Fibroblast of pulmonary artery (primary cell): ENCODE results near the gene SDK1.

ENCODE experiments used
- DNase-seq: peaks from one replicate; pipeline ENCODE4 v3.0.0-alpha.2; 2010; ENCODE audit warnings: low read depth
- H3K4me3 ChIP-seq: replicated peaks from 2 replicates; pipeline ENCODE4 v1.5.1; 2011; ENCODE audit warnings: low read depth, mild to moderate bottlenecking, control low read depth, low read length, moderate library complexity
- CTCF ChIP-seq: IDR thresholded peaks from 2 replicates; pipeline ENCODE4 v1.5.1; 2011; ENCODE audit warnings: mild to moderate bottlenecking, control low read depth, low read length, inconsistent platforms; ENCODE audit errors: missing control alignments

The SDK1 gene

GRCh38 chr7:3374239-3374638, 73.2 kb downstream of the SDK1 start:
- TF ChIP-seq CTCF = no peak
- DNase-seq = no peak
- no peak overlapping the region for H3K4me3 ChIP-seq

DNA sequence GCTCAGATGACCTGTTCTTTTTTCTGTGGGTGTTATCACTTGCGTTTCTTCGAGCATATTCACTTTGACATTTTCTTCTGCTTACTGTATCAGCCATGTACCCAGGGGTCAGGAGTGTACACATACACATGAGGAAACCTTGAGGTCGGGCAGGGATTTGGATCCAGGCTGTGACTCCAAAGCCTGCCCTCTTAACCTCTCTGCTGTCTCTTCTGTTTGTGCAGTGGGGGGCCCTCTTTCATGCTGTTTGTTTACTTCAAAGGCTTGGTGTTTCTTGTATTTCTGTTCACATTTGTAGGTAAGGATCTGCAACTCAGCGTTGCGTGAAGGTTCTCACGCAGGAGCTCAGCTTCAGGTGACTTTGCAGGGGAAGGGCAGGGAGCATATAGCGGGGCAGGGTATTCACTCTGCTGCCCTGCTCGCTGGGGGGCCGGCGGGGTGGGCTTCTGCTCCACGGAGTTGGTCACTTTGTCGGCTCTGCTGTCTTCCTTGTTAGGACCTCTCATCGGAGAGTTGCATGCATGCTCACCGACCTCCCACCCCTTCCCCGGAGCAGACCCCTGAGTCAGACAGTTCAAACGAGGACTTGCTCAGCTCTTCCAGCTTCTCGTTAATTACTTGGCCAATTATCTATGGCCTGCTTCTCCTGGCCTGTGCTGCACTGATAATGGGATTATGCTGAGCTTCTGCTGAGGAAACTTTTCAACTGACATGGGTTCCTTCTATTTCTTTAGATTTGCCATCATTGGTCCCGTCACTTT, 77.5 kb downstream of the SDK1 start:
- no peak for DNase-seq
- no peak overlapping the region for H3K4me3 ChIP-seq
- TF ChIP-seq CTCF = no peak

DNA sequence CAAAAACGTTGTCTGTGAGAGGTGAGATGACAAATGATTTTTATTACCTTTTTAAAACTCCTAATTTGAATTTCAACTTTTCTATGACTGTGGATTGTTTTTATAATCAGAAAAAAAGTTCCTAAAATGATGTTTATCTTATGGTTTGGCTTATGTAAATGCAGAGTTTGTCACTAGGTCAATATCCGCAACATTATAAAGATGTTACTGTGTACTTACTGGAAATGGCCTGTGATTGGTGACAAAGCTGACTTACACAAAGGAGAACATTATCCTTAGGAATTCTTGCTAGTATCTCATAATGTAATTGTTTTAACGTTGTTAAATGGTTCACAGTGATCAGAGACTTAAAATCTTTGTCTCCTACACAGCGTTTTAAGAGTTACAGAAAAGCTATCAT, 79.0 kb downstream of the SDK1 start:
- no peak overlapping the region for H3K4me3 ChIP-seq
- DNase-seq = no peak
- TF ChIP-seq CTCF = no peak

DNA sequence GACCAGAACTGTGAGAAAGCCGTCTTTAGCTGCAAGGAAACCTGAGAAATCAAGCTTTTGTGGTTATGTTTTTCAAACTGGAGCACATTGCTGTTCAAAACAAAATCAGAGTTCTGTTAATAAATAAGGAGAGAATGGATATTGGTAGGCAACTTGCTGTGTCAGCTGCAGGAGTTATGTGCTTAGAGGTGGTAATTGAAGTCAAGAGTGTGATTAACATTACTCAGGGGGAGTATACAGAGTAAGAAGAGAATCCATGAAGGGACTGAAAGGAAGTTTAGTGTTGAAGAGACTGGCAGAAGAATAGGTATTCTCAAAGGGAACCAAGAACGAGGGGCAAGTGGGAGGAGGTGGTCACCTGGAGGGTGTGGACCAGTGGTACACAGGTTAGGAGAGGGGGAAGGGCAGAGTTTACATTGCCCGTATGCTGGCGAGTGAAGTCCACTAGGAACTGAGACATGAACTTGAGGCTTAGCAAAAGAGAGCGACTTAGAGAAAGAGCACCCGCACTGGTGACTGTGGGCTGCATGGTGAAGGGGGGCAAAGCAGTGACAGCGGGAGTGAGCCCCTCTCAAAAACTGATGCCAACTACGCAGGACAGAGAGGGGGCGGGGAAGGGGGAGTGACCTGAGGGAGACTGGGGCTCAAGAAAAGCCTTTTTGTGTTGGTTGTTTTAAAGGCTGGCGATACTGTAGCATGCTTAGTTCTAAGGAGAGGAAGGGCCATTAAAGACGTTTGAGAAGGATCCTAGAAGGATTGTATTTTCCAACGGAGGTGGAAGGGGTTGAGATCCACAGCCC, 80.0 kb downstream of the SDK1 start:
- TF ChIP-seq CTCF = no peak
- H3K4me3 ChIP-seq = no peak overlapping the region
- DNase-seq = no peak

DNA sequence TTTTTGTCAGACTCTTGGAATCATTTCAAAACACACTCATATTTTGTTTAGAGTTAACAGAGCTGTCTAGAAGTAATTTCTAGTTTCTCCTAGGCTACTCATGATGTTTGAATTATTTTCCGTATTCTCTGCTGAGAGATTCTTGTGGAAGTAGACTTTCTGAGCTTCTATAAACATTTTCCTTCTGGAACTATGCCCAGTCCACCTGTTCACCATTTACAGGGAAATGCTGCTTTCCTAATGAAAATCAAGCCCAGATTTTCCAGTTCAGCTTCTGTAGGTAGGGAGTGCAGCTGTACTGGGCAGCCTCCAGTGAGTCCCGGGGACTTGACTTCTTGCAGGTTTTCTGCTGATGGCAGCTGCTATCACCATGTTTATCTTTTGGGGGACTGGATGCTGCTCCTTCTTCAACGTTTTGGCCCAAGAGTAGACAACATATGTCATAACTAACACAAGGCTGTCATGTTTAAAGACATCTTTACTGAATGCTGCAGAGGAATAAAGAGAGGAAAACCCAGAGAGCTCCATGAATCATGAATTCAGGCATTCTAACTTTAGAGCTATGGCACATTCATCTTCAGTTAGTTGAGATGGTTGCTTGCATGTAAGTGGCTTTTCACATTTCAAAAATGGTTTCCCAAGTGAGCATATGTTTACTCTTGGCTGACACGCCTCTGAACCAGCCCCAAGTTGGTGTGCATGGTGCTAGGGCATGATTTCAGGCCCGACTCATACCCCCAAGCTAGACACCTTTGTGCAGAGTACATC, 85.6 kb downstream of the SDK1 start:
- no peak for TF ChIP-seq CTCF
- DNase-seq = no peak
- no peak overlapping the region for H3K4me3 ChIP-seq

DNA sequence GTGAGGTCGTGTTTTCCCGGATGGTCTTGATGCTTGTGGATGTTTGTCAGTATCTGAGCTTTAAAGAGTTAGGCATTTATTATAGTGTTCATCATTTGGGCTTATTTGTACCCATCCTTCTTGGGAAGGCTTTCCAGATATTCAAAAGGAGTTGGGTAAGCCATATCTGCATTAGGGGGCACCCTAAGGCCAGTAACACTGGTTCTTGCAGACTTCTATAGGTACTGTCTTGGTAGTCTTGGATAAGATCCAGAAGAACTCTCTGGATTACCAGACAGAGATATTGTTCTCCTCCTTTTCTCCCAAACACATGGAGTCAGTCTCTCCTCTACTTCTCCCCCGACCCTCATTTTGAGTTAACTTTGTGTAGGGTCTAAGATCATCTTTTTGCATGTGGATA, 92.8 kb downstream of the SDK1 start:
- TF ChIP-seq CTCF = peak; percentile 0
- H3K4me3 ChIP-seq = no peak overlapping the region
- peak; percentile 16 for DNase-seq
